NOMO-1 treated with dmso at 0.1 percent for 144 hours (cell line): ENCODE measurements around the gene FAM83F.
A peak's percentile ranks its signal among the peaks of the same experiment; 100 is the strongest.
"Not testable (repeated sequence)": the region's sequence is repeated elsewhere in the genome, so short reads cannot be mapped to it uniquely, and the experiment has no call there.

Experiments
- DNase-seq: peaks from one replicate; lab custom pipeline; 2025; ENCODE audit not compliant: unreplicated experiment; lab: John Stamatoyannopoulos, UW

Gene FAM83F

DNA sequence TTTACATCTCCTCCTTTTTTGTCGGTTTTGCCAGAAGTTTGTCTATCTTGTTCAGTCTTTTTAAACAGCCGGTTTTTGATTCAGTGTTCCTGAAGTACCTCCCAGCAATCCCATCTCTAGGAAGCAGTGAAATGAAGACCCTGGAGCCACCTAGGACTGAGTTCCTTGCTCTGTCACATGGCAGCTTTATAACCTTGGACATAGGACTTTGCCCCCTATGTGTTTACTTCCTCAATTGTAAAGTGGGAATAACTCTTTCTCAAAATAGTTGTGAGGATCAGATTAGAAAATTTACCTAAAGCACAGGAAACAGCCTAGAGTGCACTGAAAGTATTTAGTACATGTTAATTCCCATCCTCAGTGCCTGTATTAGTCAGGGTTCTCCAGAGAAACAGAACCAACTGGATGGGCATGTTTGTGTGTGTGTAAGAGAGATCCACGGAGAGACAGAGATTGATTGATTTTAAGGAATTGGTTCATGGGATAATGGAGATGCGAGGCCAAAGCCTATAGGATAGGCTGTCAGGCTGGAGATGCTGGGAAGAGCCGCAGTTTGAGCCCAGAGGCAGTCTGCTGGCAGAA is 20.0 kb downstream of the FAM83F start:
- DNase-seq = no peak

DNA sequence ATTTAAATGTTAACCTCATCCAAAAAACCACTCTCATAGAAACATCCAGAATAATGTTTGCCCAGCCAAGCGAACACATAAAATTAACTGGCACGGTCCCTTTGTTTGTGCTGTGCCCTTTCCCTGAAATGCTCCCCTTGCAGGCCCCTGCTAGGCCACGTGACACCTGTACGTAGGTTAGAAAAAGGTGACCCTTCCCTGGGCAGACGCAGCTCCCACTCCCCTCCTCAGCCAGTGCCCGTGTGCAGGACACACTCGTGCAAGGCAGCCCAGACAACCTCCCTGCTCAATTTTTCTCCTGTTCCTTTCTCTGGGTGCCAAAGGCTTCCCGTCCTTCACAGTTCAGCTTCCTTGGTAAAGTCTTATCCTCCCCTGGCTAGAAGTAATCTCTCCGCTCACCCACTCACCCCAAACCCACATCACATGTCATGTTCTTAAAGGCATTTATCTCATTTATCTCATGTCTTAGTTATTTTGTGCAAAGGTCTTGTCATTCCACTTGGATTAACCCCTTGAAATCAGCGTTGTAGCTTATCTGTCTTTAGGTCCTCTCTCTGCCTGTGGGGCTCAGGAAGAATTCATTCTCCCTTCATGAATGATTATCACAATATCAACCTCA is 20.7 kb downstream of the FAM83F start:
- no peak for DNase-seq

DNA sequence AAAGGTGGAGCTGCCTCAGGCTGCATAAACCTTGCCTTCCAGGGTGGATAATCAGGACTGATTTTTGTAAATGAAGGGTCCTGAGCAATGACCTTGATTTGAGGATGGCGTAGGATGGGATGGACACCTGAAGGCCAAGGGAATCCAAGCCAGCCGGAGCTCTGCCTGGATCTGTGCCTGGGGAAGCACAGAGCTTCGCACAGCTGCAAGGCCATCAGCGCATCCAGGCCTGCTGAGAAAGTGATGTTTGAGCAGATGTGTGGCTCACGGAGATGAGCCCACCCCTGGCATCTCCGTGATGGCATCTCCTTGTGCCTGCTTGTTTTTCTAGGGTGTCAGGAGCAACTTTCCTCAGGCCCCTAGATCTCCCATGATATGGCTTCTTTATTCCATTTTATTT is 23.3 kb downstream of the FAM83F start:
- DNase-seq = no peak

DNA sequence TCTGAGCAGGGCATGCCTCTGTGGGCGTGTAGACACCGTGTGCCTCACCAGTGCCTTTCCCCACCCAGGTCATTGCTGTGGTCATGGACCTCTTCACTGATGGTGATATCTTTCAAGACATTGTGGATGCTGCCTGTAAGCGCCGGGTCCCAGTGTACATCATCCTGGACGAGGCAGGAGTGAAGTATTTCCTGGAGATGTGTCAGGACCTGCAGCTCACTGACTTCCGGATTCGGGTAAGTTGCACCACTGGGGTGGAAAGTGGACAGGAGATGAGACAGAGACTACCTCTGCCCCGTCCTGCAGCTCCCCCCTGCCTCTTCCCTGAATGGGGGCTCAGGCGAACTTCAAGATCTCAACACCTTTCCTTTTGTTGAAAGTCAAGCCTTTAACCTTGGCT is 24.3 kb downstream of the FAM83F start:
- no peak for DNase-seq

DNA sequence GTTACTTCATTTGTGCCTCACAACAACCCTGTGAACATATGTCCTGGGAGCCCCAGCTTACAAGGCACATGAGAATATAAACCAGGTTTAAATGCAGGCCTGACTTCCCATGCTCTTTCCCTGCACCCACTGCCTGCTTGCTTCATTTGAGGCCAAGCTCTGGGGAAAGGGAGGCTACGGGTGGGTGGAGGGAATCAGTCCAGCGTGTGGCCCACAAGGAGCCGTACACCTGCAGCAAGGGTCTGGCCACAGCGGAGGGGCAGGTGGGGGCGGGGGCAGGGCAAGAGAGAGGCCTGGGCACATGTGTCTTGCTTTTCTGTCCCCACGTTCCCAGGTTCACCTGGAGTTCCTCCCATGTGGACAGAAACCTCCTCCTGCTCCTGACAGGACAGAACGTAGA is 26.2 kb downstream of the FAM83F start:
- no peak for DNase-seq

DNA sequence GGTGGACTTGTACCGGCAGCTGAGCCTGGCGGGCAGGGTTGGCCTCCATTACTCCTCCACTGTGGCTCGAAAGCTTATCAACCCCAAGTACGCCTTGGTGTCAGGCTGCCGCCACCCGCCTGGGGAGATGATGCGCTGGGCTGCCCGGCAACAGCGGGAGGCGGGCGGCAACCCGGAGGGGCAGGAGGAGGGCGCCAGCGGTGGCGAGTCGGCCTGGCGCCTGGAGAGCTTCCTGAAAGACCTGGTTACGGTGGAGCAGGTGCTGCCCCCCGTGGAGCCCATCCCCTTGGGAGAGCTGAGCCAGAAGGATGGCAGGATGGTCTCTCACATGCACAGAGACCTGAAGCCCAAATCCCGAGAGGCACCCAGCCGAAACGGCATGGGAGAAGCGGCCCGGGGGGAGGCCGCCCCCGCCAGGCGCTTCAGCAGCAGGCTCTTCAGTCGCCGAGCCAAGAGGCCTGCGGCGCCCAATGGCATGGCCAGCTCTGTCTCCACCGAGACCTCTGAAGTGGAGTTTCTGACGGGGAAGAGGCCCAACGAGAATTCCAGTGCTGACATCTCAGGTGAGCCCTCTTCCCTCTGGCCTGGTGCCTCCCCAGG is 26.7 kb downstream of the FAM83F start:
- no peak for DNase-seq

DNA sequence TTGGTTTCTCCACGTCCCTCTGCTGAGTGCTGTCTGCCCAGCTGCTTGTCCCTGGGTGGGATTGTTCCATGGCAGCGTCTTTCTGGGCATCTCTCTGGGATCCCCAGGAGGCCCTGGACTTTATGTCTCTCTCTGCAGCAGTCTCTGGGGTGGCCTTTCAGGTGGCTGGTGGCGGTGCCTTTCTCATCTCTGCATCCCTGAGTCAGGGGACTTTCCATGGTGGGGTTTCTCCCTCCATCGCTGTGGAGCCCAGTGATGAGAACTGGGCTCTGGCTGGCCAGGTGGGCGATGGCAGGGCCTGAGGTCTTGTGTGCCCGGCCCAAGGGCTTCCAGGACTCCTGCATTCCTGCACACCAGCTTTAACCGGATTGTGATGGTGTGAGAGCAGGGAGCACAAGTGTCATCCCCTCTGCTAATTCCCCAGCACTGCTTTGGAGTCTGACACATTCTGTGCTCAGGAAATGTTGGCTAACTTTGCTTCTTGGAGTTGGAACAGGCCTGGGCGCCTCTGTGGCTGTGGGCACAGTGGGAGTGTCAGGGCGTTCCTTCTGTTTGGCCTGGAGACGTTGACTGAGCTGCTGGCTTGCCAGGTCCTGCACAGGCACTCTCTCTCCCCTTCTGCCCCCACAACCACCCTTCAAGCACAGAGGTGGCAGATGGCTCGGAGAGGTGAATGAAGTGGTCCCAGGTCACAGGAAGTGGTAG is 27.9 kb downstream of the FAM83F start:
- no peak for DNase-seq

DNA sequence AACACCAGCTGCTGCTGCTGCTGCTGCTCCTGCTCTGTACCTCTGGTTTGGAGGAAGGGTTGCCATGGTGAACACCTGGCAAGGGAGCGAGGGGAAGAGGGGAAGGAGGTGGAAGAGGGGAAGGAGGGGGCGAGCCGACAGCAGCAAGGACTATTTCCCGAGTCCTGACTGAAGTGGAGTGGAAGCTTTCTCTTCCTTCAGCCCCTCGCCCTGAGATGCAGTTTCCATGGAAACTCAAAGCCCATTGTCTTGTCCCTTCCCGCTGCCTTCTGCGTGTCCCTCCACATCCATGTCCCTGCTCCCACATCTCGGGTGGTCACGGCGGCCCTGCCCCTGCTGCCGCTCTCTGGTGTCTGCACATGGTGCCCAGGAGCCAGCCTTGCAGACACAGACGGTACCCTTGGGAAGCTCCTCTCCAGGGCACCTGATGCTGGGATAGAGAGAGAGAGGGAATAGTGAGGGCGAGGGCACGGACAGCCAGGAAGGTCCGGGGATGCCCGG is 28.6 kb downstream of the FAM83F start:
- DNase-seq = no peak

DNA sequence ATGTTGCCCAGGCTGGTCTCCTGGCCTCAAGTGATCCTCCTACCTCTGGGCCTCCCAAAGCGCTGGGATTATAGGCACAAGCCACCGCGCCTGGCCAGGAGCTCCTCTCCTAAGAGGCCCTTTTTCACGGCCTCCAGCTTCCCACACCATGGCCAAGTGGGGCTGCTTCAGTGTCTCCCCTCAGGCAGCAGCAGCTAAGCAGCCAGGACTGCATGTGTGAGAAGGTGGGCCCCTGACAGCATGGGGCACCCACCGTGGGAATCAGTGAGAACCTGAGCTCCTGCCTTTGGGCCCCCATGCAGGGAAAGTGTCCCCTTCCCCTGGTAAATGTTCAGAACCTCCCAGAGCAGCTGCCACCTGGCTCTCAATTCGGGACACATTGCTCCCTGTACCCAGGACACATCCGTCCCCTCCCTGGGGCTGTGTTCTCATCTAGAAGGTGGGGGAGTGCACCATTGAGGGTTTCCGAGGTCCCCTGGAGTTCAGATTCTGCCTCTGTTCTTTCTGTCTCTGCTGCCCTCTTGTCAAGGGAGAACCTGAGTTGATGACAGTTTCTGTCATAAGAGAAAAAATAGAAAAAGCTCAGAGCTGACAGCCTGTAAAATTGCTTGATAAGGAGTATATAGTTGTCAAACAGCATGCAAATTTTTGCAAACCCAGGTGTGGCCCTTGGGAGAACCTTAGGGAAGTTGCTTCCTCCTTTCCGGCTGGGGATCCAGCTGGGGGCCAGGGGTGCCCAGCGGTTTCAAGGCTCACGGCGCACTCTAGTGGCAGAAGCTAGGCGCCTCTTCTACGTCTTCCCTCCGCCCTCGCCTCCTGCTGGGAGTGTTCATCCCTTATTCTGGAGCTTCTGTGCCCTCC is 29.7 kb downstream of the FAM83F start:
- DNase-seq = peak; percentile 21

DNA sequence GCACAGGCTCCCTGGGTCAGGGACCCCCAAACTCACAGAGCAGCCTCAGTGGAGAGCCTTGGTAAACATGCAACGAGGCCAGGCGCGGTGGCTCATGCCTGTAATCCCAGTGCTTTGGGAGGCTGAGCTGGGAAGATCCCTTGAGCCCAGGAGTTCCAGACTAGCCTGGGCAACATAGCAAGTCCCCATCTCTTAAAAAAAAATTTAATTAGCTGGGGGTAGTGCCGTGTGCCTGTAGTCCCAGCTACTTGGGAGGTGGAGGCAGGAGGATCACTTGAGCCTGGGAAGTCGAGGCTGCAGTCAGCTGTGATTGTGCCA is 30.3 kb downstream of the FAM83F start:
- DNase-seq = not testable (repeated sequence)

DNA sequence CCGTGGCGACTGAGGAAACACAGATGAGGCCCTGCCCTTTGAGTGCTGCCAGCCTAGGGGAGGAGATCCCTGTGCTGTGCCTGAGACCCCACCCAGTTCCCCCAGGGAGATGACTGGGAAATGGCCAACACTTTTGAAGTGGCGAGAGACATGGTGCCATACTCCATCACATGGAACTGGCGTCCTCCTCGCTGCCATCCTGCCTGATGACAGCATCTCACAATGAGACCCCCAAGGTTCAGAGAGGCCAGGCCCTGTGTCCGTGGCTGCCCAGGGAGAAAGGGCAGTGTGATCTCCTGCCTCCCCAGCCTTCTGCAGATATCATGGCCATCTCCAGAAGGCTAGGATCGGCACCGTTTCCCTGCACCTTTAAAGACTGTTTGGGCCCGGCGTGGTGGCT is 31.1 kb downstream of the FAM83F start:
- no peak for DNase-seq

DNA sequence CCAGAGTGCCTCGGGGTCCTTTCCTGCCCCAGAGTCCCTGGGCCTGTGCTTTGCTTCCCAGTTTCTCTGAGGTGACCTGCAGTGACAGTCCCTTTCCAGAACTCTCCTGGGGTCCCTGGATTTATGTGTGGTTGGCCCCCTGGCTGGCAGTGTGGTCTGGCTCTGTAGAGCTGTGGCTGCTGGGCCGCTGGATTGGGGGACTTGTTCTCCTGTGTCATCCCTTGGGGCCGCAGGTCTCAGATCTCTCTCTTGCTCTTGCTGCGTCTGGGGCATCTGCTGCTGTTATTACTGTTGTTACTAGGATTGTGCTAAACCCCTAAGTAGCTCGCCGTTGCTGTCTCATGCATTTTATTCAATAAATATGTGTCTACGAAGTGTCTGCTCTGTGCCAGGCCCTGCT is 31.9 kb downstream of the FAM83F start:
- DNase-seq = no peak

DNA sequence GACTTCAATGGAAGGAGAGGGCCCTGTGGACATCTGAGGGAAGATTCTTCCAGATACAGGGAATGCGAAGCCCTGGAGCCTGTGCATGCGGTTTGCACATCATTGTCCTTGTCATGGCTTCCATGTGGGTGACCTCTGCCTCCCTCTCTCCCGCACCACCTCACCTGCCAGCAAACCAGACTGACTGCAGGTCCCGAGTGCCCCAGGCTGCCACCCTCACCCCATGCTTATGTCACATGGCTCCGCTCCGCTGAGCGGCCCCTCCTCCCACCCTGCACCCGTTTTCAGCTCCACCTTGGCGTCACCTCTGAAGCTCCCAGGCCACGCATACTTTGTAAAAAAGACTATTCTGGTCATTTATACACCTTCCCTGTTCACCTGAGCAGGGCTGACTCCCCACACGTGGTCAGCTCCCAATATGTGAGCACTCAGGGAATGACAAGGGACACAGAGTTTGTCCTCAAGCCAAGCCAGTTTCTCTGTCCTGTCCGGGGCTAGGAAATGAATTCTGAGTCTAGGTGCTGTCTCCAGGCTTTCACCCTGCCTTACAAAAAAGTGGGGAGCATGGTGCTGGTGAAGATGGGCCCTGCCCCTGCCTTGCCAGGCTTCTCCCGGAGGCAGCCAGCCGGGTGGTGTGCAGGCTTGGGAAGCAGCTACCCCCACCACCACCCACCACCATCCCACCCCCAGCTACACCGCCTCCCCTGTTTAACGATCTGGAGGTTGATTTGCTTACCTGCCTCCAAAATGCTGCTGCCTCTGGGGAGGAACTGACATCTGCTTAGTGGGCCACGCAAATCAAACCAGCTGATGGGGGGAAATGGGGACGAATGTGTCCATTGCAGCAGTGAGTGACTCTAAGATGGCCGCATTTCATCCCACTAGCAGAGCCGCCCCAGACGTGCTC is 32.7 kb downstream of the FAM83F start:
- no peak for DNase-seq

DNA sequence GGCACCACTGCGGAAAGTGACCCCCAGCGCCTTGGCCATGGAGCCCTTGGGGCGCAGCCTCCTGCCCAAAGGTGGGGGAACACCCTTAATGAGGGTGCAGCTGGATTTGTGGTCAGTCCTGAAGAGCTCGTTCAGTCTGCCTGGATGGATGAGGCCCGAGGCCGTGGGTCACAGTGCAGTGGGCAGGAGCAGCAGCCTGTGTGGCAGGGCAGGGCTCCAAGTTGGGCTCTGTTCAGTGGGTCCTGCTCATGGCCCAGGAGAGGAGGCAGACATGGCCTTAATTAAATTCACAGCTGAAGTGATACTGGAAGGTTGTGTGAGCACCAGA is 33.3 kb downstream of the FAM83F start:
- DNase-seq = no peak

DNA sequence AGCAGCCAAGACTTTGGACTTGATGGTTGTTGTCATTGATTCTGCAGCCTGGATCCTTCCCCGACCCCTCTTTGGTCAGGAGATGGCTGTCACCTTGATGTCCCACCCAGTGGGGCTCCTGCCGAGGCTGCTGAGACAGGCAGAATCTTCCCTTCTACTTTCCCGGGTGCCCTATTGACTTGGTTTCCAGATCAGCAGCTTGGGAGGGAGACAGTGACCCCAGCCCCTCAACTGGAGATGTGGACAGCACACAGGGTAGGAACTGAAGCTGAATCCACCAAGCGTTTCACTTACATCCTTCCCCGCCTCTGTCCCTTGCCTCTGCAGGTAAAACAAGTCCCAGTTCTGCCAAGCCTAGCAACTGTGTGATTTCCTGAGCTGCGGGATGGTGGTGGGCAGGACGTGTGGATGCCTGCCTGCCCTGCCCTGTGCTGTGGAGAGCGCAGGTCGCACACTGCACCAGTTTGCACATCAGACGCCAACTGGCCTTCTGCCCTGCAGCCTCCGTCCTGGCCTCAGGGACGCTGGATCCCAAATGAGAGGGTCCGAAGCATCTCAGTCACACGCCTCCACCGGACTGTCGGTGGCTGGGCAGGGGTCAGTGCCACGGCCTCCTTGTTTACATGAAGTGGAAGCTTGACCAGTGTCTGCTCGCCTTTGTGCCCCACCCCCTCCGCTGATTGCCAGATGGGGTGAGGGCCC is 34.6 kb downstream of the FAM83F start:
- no peak for DNase-seq

DNA sequence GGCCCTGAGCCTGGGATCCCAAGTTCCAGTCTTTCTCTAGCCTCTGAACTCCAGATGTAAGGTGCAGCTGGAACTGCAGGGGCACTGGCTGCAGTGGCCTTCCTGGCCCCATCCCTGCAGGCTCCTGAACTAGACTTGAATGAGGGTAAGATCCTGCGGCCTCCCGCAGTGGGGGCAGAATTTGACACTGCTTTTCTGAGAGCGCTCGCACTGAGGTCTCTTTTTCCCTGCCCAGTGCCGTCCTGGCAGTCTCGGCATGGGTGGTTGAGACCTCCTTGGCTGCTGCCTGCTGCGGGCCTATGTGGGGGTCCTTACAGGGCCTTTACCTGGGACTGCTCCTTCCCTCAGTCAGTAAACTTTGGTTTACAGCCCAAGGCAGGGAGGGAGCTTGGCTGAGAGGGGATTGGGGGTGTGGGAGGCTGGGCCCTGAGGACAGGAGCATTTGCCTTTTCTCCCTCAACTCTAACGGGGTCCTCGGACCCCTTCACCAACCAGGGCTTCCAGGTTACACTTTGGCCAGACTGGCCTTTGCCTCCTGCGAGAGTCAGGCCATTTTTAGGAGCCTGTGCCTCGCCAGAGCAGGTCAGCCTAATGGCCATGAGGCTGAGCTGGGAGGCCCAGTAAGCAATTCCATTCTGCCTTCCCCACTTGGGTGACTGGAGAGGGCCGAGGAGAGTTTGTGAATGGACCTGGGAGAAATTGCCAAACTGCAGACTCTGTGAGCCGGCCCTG is 35.4 kb downstream of the FAM83F start:
- DNase-seq = no peak

DNA sequence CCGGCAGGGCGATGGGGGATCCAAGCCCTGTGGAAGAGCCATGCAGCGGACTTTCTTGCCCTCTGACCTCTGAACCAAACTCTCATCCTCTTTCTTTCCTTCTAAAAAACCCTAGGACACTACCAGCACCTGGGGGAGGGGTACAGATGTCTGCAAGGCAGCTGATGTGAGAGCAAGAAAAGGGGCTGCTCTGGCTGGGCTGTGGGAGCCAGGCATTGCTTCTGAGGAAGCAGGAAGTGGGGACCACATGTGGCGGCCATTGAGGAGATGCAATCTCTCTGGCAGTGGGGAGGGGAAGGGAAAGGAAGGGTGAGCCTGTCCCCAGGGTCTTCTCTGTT is 36.0 kb downstream of the FAM83F start:
- no peak for DNase-seq

DNA sequence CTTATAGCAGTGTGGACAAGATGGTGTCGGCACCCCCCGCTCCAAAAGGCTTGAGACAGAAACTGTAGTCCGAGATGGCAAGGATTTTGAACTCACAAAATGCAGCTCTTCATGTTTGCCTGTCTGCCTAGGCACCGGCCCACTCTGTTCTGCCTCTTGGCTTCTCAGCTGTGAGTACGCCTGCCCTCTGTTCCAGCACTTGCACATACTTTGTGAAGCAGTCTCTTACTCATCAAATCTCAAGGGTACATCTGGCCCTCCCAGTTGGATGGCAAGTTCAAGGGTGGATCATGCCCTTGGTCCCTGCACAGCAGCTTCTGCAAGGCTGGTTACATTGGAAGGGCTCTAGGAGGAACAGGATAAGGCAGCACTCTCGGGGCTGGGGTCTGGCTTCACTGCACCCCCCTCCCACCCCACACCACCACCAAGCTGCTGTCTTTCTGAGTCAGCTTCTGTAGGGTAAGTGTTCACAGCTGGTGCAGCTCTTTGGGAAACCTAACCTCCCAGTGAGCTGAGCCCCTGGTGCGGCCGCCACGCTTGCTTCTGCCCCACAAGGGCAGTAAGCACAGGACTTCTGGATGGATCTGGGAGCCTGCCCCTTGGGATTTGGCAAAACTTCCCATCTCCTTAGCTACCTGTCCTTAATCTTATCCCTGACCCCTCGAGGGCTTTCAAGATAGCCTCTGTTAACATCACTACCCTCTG is 37.2 kb downstream of the FAM83F start:
- DNase-seq = no peak
